SIG-M5 (cell line): ENCODE measurements around the gene AREG.
"Not testable (repeated sequence)": the region's sequence is repeated elsewhere in the genome, so short reads cannot be mapped to it uniquely, and the experiment has no call there.

Experiments used
- DNase-seq: peaks from one replicate; lab custom pipeline; 2025; lab: John Stamatoyannopoulos, UW

The AREG gene

GRCh38 chr4:74444891-74445642 is at the start of gene AREG:
Gene AREG, plus strand, starts transcription at chr4:74445136. Its CDS starts 210 bp downstream, at chr4:74445346.
- DNase-seq: no peak

GRCh38 chr4:74395633-74396032 is 49.3 kb upstream of the AREG start:
- no peak for DNase-seq

GRCh38 chr4:74397748-74398426 is 47.0 kb upstream of the AREG start:
- no peak for DNase-seq

GRCh38 chr4:74398894-74399589 is 45.9 kb upstream of the AREG start:
- not testable (repeated sequence) for DNase-seq

- DNase-seq: no peak
These were observed 44.5 kb upstream of the AREG start for GRCh38 chr4:74400395-74400794.

GRCh38 chr4:74402692-74403456 is 42.1 kb upstream of the AREG start:
- DNase-seq: no peak

GRCh38 chr4:74407891-74408290 is 37.0 kb upstream of the AREG start:
- no peak for DNase-seq

GRCh38 chr4:74408639-74409038 is 36.3 kb upstream of the AREG start:
- DNase-seq: no peak

GRCh38 chr4:74410272-74410671 is 34.7 kb upstream of the AREG start:
- no peak for DNase-seq

- no peak for DNase-seq
These were observed 32.7 kb upstream of the AREG start for GRCh38 chr4:74412225-74412624.

- no peak for DNase-seq
These were observed 31.7 kb upstream of the AREG start for GRCh38 chr4:74413265-74413664.

- DNase-seq: no peak
These were observed 30.7 kb upstream of the AREG start for GRCh38 chr4:74414149-74414809.

- no peak for DNase-seq
These were observed 29.2 kb upstream of the AREG start for GRCh38 chr4:74415602-74416300.

- no peak for DNase-seq
These were observed 26.8 kb upstream of the AREG start for GRCh38 chr4:74418063-74418670.

GRCh38 chr4:74420863-74421262 is 24.1 kb upstream of the AREG start:
- no peak for DNase-seq

- no peak for DNase-seq
These were observed 21.8 kb upstream of the AREG start for GRCh38 chr4:74423104-74423503.

- DNase-seq: no peak
These were observed 20.8 kb upstream of the AREG start for GRCh38 chr4:74424111-74424510.

GRCh38 chr4:74426101-74426500 is 18.8 kb upstream of the AREG start:
- DNase-seq: no peak

GRCh38 chr4:74428276-74428675 is 16.7 kb upstream of the AREG start:
- DNase-seq: no peak

- DNase-seq: no peak
These were observed 13.7 kb upstream of the AREG start for GRCh38 chr4:74431113-74431826.
